HepG2 (cell line): ENCODE results near the gene LEPR. TPM values are rescaled to one million over a fixed set of nuclear protein-coding genes. Genes with fewer than 3 reads are reported as not detected.

ENCODE experiments used
- ATF1 ChIP-seq: IDR thresholded peaks from 2 replicates; pipeline ENCODE4 v1.6.1; 2016; ENCODE audit warnings: mild to moderate bottlenecking, control low read depth
- CAMTA2 ChIP-seq: sonication (generic); formaldehyde crosslinking; IDR thresholded peaks from 2 replicates; pipeline ENCODE4 v1.4.0; 2020; ENCODE audit warnings: mild to moderate bottlenecking, missing genetic modification reagents, borderline replicate concordance
- CBX1 ChIP-seq: IDR thresholded peaks from one replicate; pipeline ENCODE4 v1.6.1; 2016; ENCODE audit warnings: antibody characterized with exemption, low read depth
- EP300 ChIP-seq, 3 experiments: sonication (generic) in 1 of 3; formaldehyde crosslinking in 1 of 3; IDR thresholded peaks; 2 replicates each; pipeline versions ENCODE4 v1.5.1 to v1.6.1; 2011 to 2020; ENCODE audit warnings: low read depth in 2 of 3, low read length in 2 of 3, borderline replicate concordance in 1 of 3, improper control_type of control experiment in 1 of 3, mild to moderate bottlenecking in 1 of 3, missing genetic modification reagents in 1 of 3, moderate library complexity in 1 of 3
- GATA4 ChIP-seq: sonication (generic); IDR thresholded peaks from 2 replicates; pipeline ENCODE4 v1.6.1; 2016; ENCODE audit warnings: antibody characterized with exemption, low read depth, borderline replicate concordance
- KAT7 ChIP-seq: IDR thresholded peaks from 2 replicates; pipeline ENCODE4 v1.6.1; 2018; ENCODE audit warnings: borderline replicate concordance, missing compliant biosample characterization
- KLF11 ChIP-seq: IDR thresholded peaks from 2 replicates; pipeline ENCODE4 v1.6.1; 2016; ENCODE audit warnings: missing compliant biosample characterization
- KLF16 ChIP-seq, 2 experiments: sonication (generic) in 1 of 2; formaldehyde crosslinking in 1 of 2; IDR thresholded peaks; 2 replicates each; pipeline versions ENCODE4 v1.6.1 to v1.8.0; 2016 to 2023; ENCODE audit warnings: missing genetic modification reagents in 2 of 2, missing compliant biosample characterization in 1 of 2
- NR2C2 ChIP-seq: sonication (generic); formaldehyde crosslinking; IDR thresholded peaks from 2 replicates; pipeline ENCODE4 v1.4.0; 2020; ENCODE audit warnings: missing genetic modification reagents, mild to moderate bottlenecking, moderate library complexity, borderline replicate concordance
- NR2F1 ChIP-seq, 2 experiments: fragments of 450-650 bp in 1 of 2; formaldehyde crosslinking in 1 of 2; IDR thresholded peaks; 2 replicates each; pipeline versions ENCODE4 v1.5.0 to v1.6.1; 2016 to 2020; ENCODE audit warnings: mild to moderate bottlenecking in 1 of 2, missing compliant biosample characterization in 1 of 2, missing genetic modification reagents in 1 of 2, moderate library complexity in 1 of 2
- RAD21 ChIP-seq: fragments of 450-650 bp; formaldehyde crosslinking; IDR thresholded peaks from 2 replicates; pipeline ENCODE4 v1.5.0; 2020; ENCODE audit warnings: mild to moderate bottlenecking
- RFXANK ChIP-seq: IDR thresholded peaks from 2 replicates; pipeline ENCODE4 v1.6.1; 2016
- THAP11 ChIP-seq: IDR thresholded peaks from 2 replicates; pipeline ENCODE4 v1.6.1; 2016; ENCODE audit warnings: missing biosample characterization, missing genetic modification reagents
- ZBTB4 ChIP-seq: sonication (generic); formaldehyde crosslinking; IDR thresholded peaks from 2 replicates; pipeline ENCODE4 v1.4.0; 2020; ENCODE audit warnings: missing genetic modification reagents, mild to moderate bottlenecking, borderline replicate concordance
- ZGPAT ChIP-seq: IDR thresholded peaks from 2 replicates; pipeline ENCODE4 v1.6.1; 2016; ENCODE audit warnings: mild to moderate bottlenecking
- ZMYM3 ChIP-seq: sonication (generic); formaldehyde crosslinking; IDR thresholded peaks from 2 replicates; pipeline ENCODE4 v1.5.1; 2020; ENCODE audit warnings: mild to moderate bottlenecking, missing genetic modification reagents
- ZMYM4 ChIP-seq: sonication (generic); formaldehyde crosslinking; IDR thresholded peaks from 2 replicates; pipeline ENCODE4 v1.8.1; 2023; ENCODE audit warnings: mild to moderate bottlenecking, missing genetic modification reagents
- ZNF101 ChIP-seq: sonication (generic); formaldehyde crosslinking; IDR thresholded peaks from 2 replicates; pipeline ENCODE4 v1.4.0; 2020; ENCODE audit warnings: mild to moderate bottlenecking, low read depth, missing genetic modification reagents, borderline replicate concordance
- ZNF124 ChIP-seq: sonication (generic); formaldehyde crosslinking; IDR thresholded peaks from 2 replicates; pipeline ENCODE4 v1.4.0; 2020; ENCODE audit warnings: missing genetic modification reagents
- ZNF280D ChIP-seq: sonication (generic); formaldehyde crosslinking; IDR thresholded peaks from 2 replicates; pipeline ENCODE4 v1.5.1; 2020; ENCODE audit warnings: mild to moderate bottlenecking, missing genetic modification reagents
- ZNF382 ChIP-seq: sonication (generic); formaldehyde crosslinking; IDR thresholded peaks from 2 replicates; pipeline ENCODE4 v1.5.0; 2020; ENCODE audit warnings: missing genetic modification reagents, mild to moderate bottlenecking, borderline replicate concordance
- ZNF430 ChIP-seq: sonication (generic); formaldehyde crosslinking; IDR thresholded peaks from 2 replicates; pipeline ENCODE4 v1.9.0; 2021; ENCODE audit warnings: mild to moderate bottlenecking, missing genetic modification reagents
- ZNF558 ChIP-seq: sonication (generic); formaldehyde crosslinking; IDR thresholded peaks from 2 replicates; pipeline ENCODE4 v1.9.0; 2022; ENCODE audit warnings: mild to moderate bottlenecking, missing genetic modification reagents, borderline replicate concordance
- ZNF720 ChIP-seq: sonication (generic); formaldehyde crosslinking; IDR thresholded peaks from 2 replicates; pipeline ENCODE4 v1.4.0; 2020; ENCODE audit warnings: missing genetic modification reagents
- ZNF780A ChIP-seq: sonication (generic); formaldehyde crosslinking; IDR thresholded peaks from 2 replicates; pipeline ENCODE4 v1.8.0; 2022; ENCODE audit warnings: mild to moderate bottlenecking, missing genetic modification reagents, moderate library complexity
- polyA plus RNA-seq, 8 experiments: library from polyadenylated mRNA; depleted of rRNA in 3 of 8; stranded (reverse) in 7 of 8; unstranded in 1 of 8; fragments of >200 nt; fragmentation: Illumina TruSeq in 4 of 8; extraction: Trizol in 4 of 8; gene quantifications; 2 replicates each; pipeline versions ENCODE4 v1.2.1 to v1.2.3, GENCODE V29; 2011 to 2016; ENCODE audit warnings: low read depth in 4 of 8, missing spikeins in 1 of 8, mixed read lengths in 1 of 8; ENCODE audit not compliant: insufficient read depth in 1 of 8
- total RNA-seq, 5 experiments: library from RNA; depleted of rRNA; stranded (reverse); fragments of >200 nt; fragmentation: Illumina TruSeq; extraction: Trizol; gene quantifications; 2 replicates each; pipeline ENCODE4 v1.2.3, GENCODE V29; 2016; ENCODE audit warnings: low read depth in 1 of 5

LEPR gene
- total and polyA plus RNA-seq, 2 of the 13 experiments (the other 11 are each of a cell fraction or from before 2014, with no cell fraction given) = 0.60 to 1.7 TPM

- TF ChIP-seq ZNF720 (CRISPR knock-in tag) = no peak
- no peak for TF ChIP-seq ZGPAT
- TF ChIP-seq ZNF780A = no peak
- TF ChIP-seq EP300 (IDR thresholded peaks at IDR 0.05; ENCODE audit: low read depth in 2 of 2, low read length in 2 of 2) = peak in 1 of 2 experiments; percentile 52; a peak in 2 of 4 replicates
- TF ChIP-seq EP300 (CRISPR knock-in tag; IDR thresholded peaks at IDR 0.05; ENCODE audit: borderline replicate concordance) = no peak
- peak; percentile 92 for TF ChIP-seq ZMYM3 (CRISPR knock-in tag)
- TF ChIP-seq ZNF382 = no peak
- peak; percentile 75 for TF ChIP-seq ZMYM4 (CRISPR knock-in tag)
- no peak for TF ChIP-seq ZNF124 (CRISPR knock-in tag)
- TF ChIP-seq ZNF430 (CRISPR knock-in tag) = no peak
- no peak for TF ChIP-seq GATA4
- TF ChIP-seq RFXANK (CRISPR knock-in tag) = no peak
- 0 out of 2 replicates have a peak, but pooled peaks have one; percentile 26 for TF ChIP-seq ZNF280D (CRISPR knock-in tag)
- TF ChIP-seq ZNF558 = no peak
- TF ChIP-seq KLF16 (CRISPR knock-in tag; IDR thresholded peaks at IDR 0.05) = no peak
- TF ChIP-seq ZBTB4 (CRISPR knock-in tag) = no peak
- TF ChIP-seq ZNF101 (CRISPR knock-in tag) = no peak
- no peak for TF ChIP-seq KLF11 (CRISPR knock-in tag)
- TF ChIP-seq THAP11 (CRISPR knock-in tag) = no peak
- 0 out of 4 replicates have a peak, but pooled peaks of 1 of the 2 experiments have one; percentile 35 for TF ChIP-seq NR2F1 (CRISPR knock-in tag; IDR thresholded peaks at IDR 0.05)
- no peak for TF ChIP-seq ATF1 (CRISPR knock-in tag)
- no peak for TF ChIP-seq CAMTA2 (CRISPR knock-in tag)
- no peak for TF ChIP-seq CBX1
- no peak for TF ChIP-seq KAT7 (CRISPR knock-in tag)
- 0 out of 2 replicates have a peak, but pooled peaks have one; percentile 9 for TF ChIP-seq RAD21 (CRISPR knock-in tag)
- TF ChIP-seq NR2C2 = no peak
Measured at GRCh38 chr1:65407877-65408276, 12.6 kb upstream of the LEPR start (continued).
